Measurements from ENCODE around the gene FAM110A.
"Not testable (repeated sequence)": the region's sequence is repeated elsewhere in the genome, so short reads cannot be mapped to it uniquely, and the experiment has no call there.

The FAM110A gene

GRCh38 chr20:833450-834150, at the start of gene FAM110A:
TSS of gene FAM110A (plus strand) at chr20:833715. CDS start at chr20:844805, 11,090 bp downstream.
- DNase-seq (ENCODE audit: low read depth in 2 of 2) = peak; percentile 92 to 94

GRCh38 chr20:787825-788224, 45.7 kb upstream of the FAM110A start:
- DNase-seq (ENCODE audit: low read depth in 2 of 2) = no peak

GRCh38 chr20:791056-791455, 42.5 kb upstream of the FAM110A start:
- no peak for DNase-seq (ENCODE audit: low read depth in 2 of 2)

GRCh38 chr20:792248-792647, 41.3 kb upstream of the FAM110A start:
- no peak for DNase-seq (ENCODE audit: low read depth in 2 of 2)

- DNase-seq (ENCODE audit: low read depth in 2 of 2) = no peak
These were observed 36.6 kb upstream of the FAM110A start for GRCh38 chr20:796921-797320.

GRCh38 chr20:798746-799145, 34.8 kb upstream of the FAM110A start:
- DNase-seq (ENCODE audit: low read depth in 2 of 2) = not testable (repeated sequence)

GRCh38 chr20:800026-800425, 33.5 kb upstream of the FAM110A start:
- not testable (repeated sequence) for DNase-seq (ENCODE audit: low read depth in 2 of 2)

GRCh38 chr20:801678-802077, 31.8 kb upstream of the FAM110A start:
- DNase-seq (ENCODE audit: low read depth in 2 of 2) = no peak

GRCh38 chr20:805713-806112, 27.8 kb upstream of the FAM110A start:
- DNase-seq (ENCODE audit: low read depth in 2 of 2) = no peak

GRCh38 chr20:811776-812434, 21.6 kb upstream of the FAM110A start:
- not testable (repeated sequence) for DNase-seq (ENCODE audit: low read depth in 2 of 2)

- DNase-seq (ENCODE audit: low read depth in 2 of 2) = not testable (repeated sequence)
These were observed 21.1 kb upstream of the FAM110A start for GRCh38 chr20:812435-812814.

GRCh38 chr20:813390-813789, 20.1 kb upstream of the FAM110A start:
- DNase-seq (ENCODE audit: low read depth in 2 of 2) = no peak

GRCh38 chr20:815226-815625, 18.3 kb upstream of the FAM110A start:
- DNase-seq (ENCODE audit: low read depth in 2 of 2) = no peak

- peak in 1 of 2 donors; percentile 29 for DNase-seq (ENCODE audit: low read depth in 2 of 2)
These were observed 17.5 kb upstream of the FAM110A start for GRCh38 chr20:815914-816606.

- DNase-seq (ENCODE audit: low read depth in 2 of 2) = no peak
These were observed 15.4 kb upstream of the FAM110A start for GRCh38 chr20:818001-818664.

- DNase-seq (ENCODE audit: low read depth in 2 of 2) = no peak
These were observed 13.7 kb upstream of the FAM110A start for GRCh38 chr20:819680-820322.

- no peak for DNase-seq (ENCODE audit: low read depth in 2 of 2)
These were observed 13.1 kb upstream of the FAM110A start for GRCh38 chr20:820323-820953.

- no peak for DNase-seq (ENCODE audit: low read depth in 2 of 2)
These were observed 12.3 kb upstream of the FAM110A start for GRCh38 chr20:821046-821730.

- no peak for DNase-seq (ENCODE audit: low read depth in 2 of 2)
These were observed 11.8 kb upstream of the FAM110A start for GRCh38 chr20:821731-822065.

- no peak for DNase-seq (ENCODE audit: low read depth in 2 of 2)
These were observed 10.6 kb upstream of the FAM110A start for GRCh38 chr20:822651-823573.
